Stimulated activated CD8-positive, alpha-beta memory T cell treated with anti-CD3 and anti-CD28 coated beads, Interleukin-4, amount 100 ng/mL, for 24 hours (primary cell): Measurements from ENCODE around the gene TMTC1.
"Not testable (repeated sequence)": the region's sequence is repeated elsewhere in the genome, so short reads cannot be mapped to it uniquely, and the experiment has no call there.

Experiments used
- DNase-seq: peaks from one replicate; pipeline ENCODE4 v3.0.0-alpha.2; 2020; ENCODE audit warnings: low read depth

Gene TMTC1

GRCh38 chr12:29783773-29784666 lies at the start of gene TMTC1:
TMTC1 (minus strand) TSS chr12:29783942; CDS start chr12:29783751, 191 bp downstream.
- no peak for DNase-seq

- no peak for DNase-seq
Observed at GRCh38 chr12:29831173-29831572, 47.4 kb upstream of the TMTC1 start.

GRCh38 chr12:29830391-29830790 lies 46.6 kb upstream of the TMTC1 start:
- DNase-seq, result no peak

- no peak for DNase-seq
Observed at GRCh38 chr12:29818916-29819623, 35.3 kb upstream of the TMTC1 start.

GRCh38 chr12:29816874-29817725 lies 33.4 kb upstream of the TMTC1 start:
- no peak for DNase-seq

GRCh38 chr12:29809616-29810361 lies 26.0 kb upstream of the TMTC1 start:
- not testable (repeated sequence) for DNase-seq

GRCh38 chr12:29807129-29807528 lies 23.4 kb upstream of the TMTC1 start:
- no peak for DNase-seq

- no peak for DNase-seq
Observed at GRCh38 chr12:29804019-29804418, 20.3 kb upstream of the TMTC1 start.

GRCh38 chr12:29799591-29799990 lies 15.8 kb upstream of the TMTC1 start:
- DNase-seq, result no peak

GRCh38 chr12:29797565-29798355 lies 14.0 kb upstream of the TMTC1 start:
- no peak for DNase-seq

GRCh38 chr12:29796823-29797263 lies 13.1 kb upstream of the TMTC1 start:
- DNase-seq, result no peak

GRCh38 chr12:29795715-29796114 lies 12.0 kb upstream of the TMTC1 start:
- no peak for DNase-seq

- DNase-seq, result no peak
Observed at GRCh38 chr12:29794862-29795261, 11.1 kb upstream of the TMTC1 start.

GRCh38 chr12:29792853-29793252 lies 9.1 kb upstream of the TMTC1 start:
- no peak for DNase-seq

GRCh38 chr12:29792132-29792531 lies 8.4 kb upstream of the TMTC1 start:
- DNase-seq, result no peak

GRCh38 chr12:29782871-29783772 lies 620 bp downstream of the TMTC1 start:
- no peak for DNase-seq

- DNase-seq, result no peak
Observed at GRCh38 chr12:29782285-29782870, 1.4 kb downstream of the TMTC1 start.

- DNase-seq, result no peak
Observed at GRCh38 chr12:29781705-29782266, 2.0 kb downstream of the TMTC1 start.

GRCh38 chr12:29781188-29781587 lies 2.6 kb downstream of the TMTC1 start:
- DNase-seq, result no peak
